H1 (cell line): ENCODE results near the gene JPT2. TPM values are rescaled to one million over a fixed set of nuclear protein-coding genes. Genes with fewer than 3 reads are reported as not detected.

Source experiments
- CTCF ChIA-PET: fragments of 300-600 bp; sonication (Branson Sonifier 250); formaldehyde crosslinking; loops from one replicate; lab custom pipeline; 2021; ENCODE audit not compliant: partially characterized antibody; lab: Charles Lee
- POLR2A ChIA-PET: fragments of 300-600 bp; sonication (Branson Sonifier 250); formaldehyde crosslinking; loops from one replicate; lab custom pipeline; 2021; ENCODE audit warnings: inconsistent platforms; ENCODE audit not compliant: partially characterized antibody; lab: Charles Lee
- DNase-seq, 2 experiments: peaks; one replicate each; pipeline versions ENCODE4 v3.0.0 to v3.0.0-alpha.2; 2010 to 2022; ENCODE audit warnings: low spot score in 2 of 2, low read depth in 1 of 2, mixed read lengths in 1 of 2
- FAIRE-seq: peaks from 2 replicates; lab custom pipeline; 2011; peaks lifted over from hg19 to GRCh38; lab: Jason Lieb, UNC
- H2AFZ ChIP-seq: 2 replicates; pipeline ENCODE4 v1.8.1; 2012; ENCODE audit warnings: low read length, inconsistent platforms
- H2AK5ac ChIP-seq: 2 replicates; pipeline ENCODE4 v1.6.1; 2013; ENCODE audit warnings: low read depth, low read length
- H2BK120ac ChIP-seq: replicated peaks from 2 replicates; pipeline ENCODE3; 2013; ENCODE audit warnings: low read depth, low read length, inconsistent platforms
- H2BK12ac ChIP-seq: 2 replicates; pipeline ENCODE4 v1.6.1; 2013; ENCODE audit warnings: low read depth, low read length
- H2BK15ac ChIP-seq: 2 replicates; pipeline ENCODE4 v1.6.1; 2013; ENCODE audit warnings: low read length
- H2BK20ac ChIP-seq: 2 replicates; pipeline ENCODE4 v1.6.1; 2013; ENCODE audit warnings: low read length
- H2BK5ac ChIP-seq: 2 replicates; pipeline ENCODE4 v1.6.1; 2013; ENCODE audit warnings: low read depth, low read length
- H3K14ac ChIP-seq: 2 replicates; pipeline ENCODE4 v1.6.1; 2013; ENCODE audit warnings: inconsistent platforms; ENCODE audit not compliant: insufficient read length
- H3K18ac ChIP-seq: 2 replicates; pipeline ENCODE4 v1.6.1; 2013; ENCODE audit warnings: low read length; ENCODE audit errors: extremely low read depth
- H3K23ac ChIP-seq: 2 replicates; pipeline ENCODE4 v1.6.1; 2013; ENCODE audit warnings: inconsistent platforms; ENCODE audit not compliant: insufficient read length
- H3K23me2 ChIP-seq: 2 replicates; pipeline ENCODE4 v1.6.1; 2013; ENCODE audit warnings: low read depth, low read length
- H3K27ac ChIP-seq: 2 replicates; pipeline ENCODE4 v1.6.1; 2011; ENCODE audit warnings: low read depth, low read length, inconsistent platforms
- H3K27me3 ChIP-seq, 4 experiments: replicated peaks in 1 of 4; 1 replicate in 1 of 4; 2 replicates in 3 of 4; pipeline versions ENCODE4 v1.6.1 to v1.8.1; 2011 to 2013; ENCODE audit warnings: low read length in 3 of 4, mild to moderate bottlenecking in 3 of 4, inconsistent platforms in 2 of 4, mixed read lengths in 2 of 4, moderate library complexity in 1 of 4; ENCODE audit not compliant: control insufficient read depth in 3 of 4, insufficient read depth in 3 of 4; ENCODE audit errors: extremely low read depth in 1 of 4
- H3K36me3 ChIP-seq, 4 experiments: 2 replicates each; pipeline versions ENCODE4 v1.6.1 to v1.8.1; 2011 to 2013; ENCODE audit warnings: mild to moderate bottlenecking in 4 of 4, low read length in 3 of 4, moderate library complexity in 2 of 4, control low read depth in 1 of 4, inconsistent platforms in 1 of 4; ENCODE audit not compliant: insufficient read depth in 4 of 4, control insufficient read depth in 2 of 4
- H3K4ac ChIP-seq: replicated peaks from 2 replicates; pipeline ENCODE3; 2013; ENCODE audit warnings: low read length, low read depth, mixed read lengths, inconsistent platforms; ENCODE audit not compliant: insufficient read length
- H3K4me1 ChIP-seq, 4 experiments: replicated peaks in 1 of 4; 1 replicate in 1 of 4; 2 replicates in 3 of 4; pipeline versions ENCODE4 v1.6.1 to v1.8.1; 2011 to 2013; ENCODE audit warnings: low read length in 3 of 4, inconsistent platforms in 2 of 4, mixed read lengths in 1 of 4; ENCODE audit not compliant: insufficient read depth in 4 of 4, control insufficient read depth in 3 of 4
- H3K4me2 ChIP-seq, 2 experiments: 2 replicates each; pipeline versions ENCODE4 v1.6.1 to v1.8.1; 2011 to 2013; ENCODE audit warnings: low read depth in 2 of 2, low read length in 2 of 2, control low read depth in 1 of 2, inconsistent platforms in 1 of 2, mild to moderate bottlenecking in 1 of 2; ENCODE audit not compliant: insufficient read depth in 1 of 2
- H3K4me3 ChIP-seq, 4 experiments: fragments of 200-600, 300-600 bp in 1 of 4; sonication (generic), shearing (Covaris generic), sonication (Bioruptor Twin) in 1 of 4; 2 replicates each; pipeline versions ENCODE4 v1.5.1 to v1.8.1; 2011 to 2016; ENCODE audit warnings: low read length in 4 of 4, low read depth in 3 of 4, control low read depth in 2 of 4, inconsistent platforms in 2 of 4, mild to moderate bottlenecking in 2 of 4, mixed read lengths in 1 of 4, moderate library complexity in 1 of 4; ENCODE audit not compliant: insufficient read depth in 2 of 4; ENCODE audit errors: extremely low read depth in 1 of 4
- H3K56ac ChIP-seq: replicated peaks from 2 replicates; pipeline ENCODE3; 2013; ENCODE audit warnings: low read depth, mild to moderate bottlenecking, mixed read lengths, low read length, inconsistent platforms; ENCODE audit not compliant: insufficient read length
- H3K79me1 ChIP-seq: 2 replicates; pipeline ENCODE4 v1.6.1; 2013; ENCODE audit warnings: low read depth, low read length, control low read depth
- H3K79me2 ChIP-seq, 2 experiments: 2 replicates each; pipeline versions ENCODE4 v1.6.1 to v1.8.1; 2012 to 2013; ENCODE audit warnings: low read length in 2 of 2, mild to moderate bottlenecking in 2 of 2, inconsistent platforms in 1 of 2; ENCODE audit not compliant: insufficient read depth in 2 of 2, control insufficient read depth in 1 of 2
- H3K9ac ChIP-seq, 4 experiments: replicated peaks in 1 of 4; 1 replicate in 1 of 4; 2 replicates in 3 of 4; pipeline versions ENCODE4 v1.6.1 to v1.8.1; 2011 to 2013; ENCODE audit warnings: low read depth in 3 of 4, low read length in 3 of 4, control low read depth in 2 of 4, mild to moderate bottlenecking in 2 of 4, moderate library complexity in 2 of 4, inconsistent platforms in 1 of 4; ENCODE audit errors: extremely low read depth in 1 of 4
- H3K9me3 ChIP-seq, 2 experiments: 2 replicates each; pipeline versions ENCODE4 v1.6.1 to v1.8.1; 2012 to 2013; ENCODE audit warnings: mild to moderate bottlenecking in 2 of 2, moderate library complexity in 2 of 2, control low read depth in 1 of 2, inconsistent platforms in 1 of 2, low read depth in 1 of 2, low read length in 1 of 2, mixed read lengths in 1 of 2; ENCODE audit not compliant: insufficient read depth in 2 of 2
- H4K20me1 ChIP-seq, 2 experiments: replicated peaks in 1 of 2; 2 replicates each; pipeline versions ENCODE3 to v1.8.1; 2011 to 2013; ENCODE audit warnings: inconsistent platforms in 2 of 2, low read length in 2 of 2, mild to moderate bottlenecking in 1 of 2; ENCODE audit not compliant: insufficient read depth in 2 of 2, control insufficient read depth in 1 of 2
- H4K5ac ChIP-seq: 2 replicates; pipeline ENCODE4 v1.6.1; 2013; ENCODE audit warnings: low read length, low read depth, mixed read lengths, inconsistent platforms; ENCODE audit not compliant: insufficient read length
- H4K8ac ChIP-seq: 2 replicates; pipeline ENCODE4 v1.8.0; 2013; ENCODE audit warnings: mild to moderate bottlenecking, moderate library complexity, low read length, inconsistent platforms; ENCODE audit not compliant: insufficient read depth; ENCODE audit errors: extremely low read depth
- H4K91ac ChIP-seq: replicated peaks from 2 replicates; pipeline ENCODE3; 2013; ENCODE audit warnings: low read length, mixed read lengths, inconsistent platforms; ENCODE audit not compliant: insufficient read length
- CBX8 ChIP-seq: fragments of 300-800, 300-1000 bp; sonication (generic); IDR thresholded peaks from 2 replicates; pipeline ENCODE4 v1.7.1; 2016; ENCODE audit warnings: low read depth, low read length, borderline replicate concordance
- HDAC2 ChIP-seq, 2 experiments: fragments of 300-600 bp in 1 of 2; sonication (generic) in 1 of 2; IDR thresholded peaks; 2 replicates each; pipeline ENCODE4 v1.6.1; 2011 to 2012; ENCODE audit warnings: low read depth in 2 of 2, low read length in 2 of 2, mild to moderate bottlenecking in 2 of 2, moderate library complexity in 2 of 2, borderline replicate concordance in 1 of 2, inconsistent platforms in 1 of 2
- JUND ChIP-seq: IDR thresholded peaks from 2 replicates; pipeline ENCODE4 v1.6.1; 2011; ENCODE audit warnings: mild to moderate bottlenecking, improper control_type of control experiment, low read length
- KDM4A ChIP-seq: IDR thresholded peaks from one replicate; pipeline ENCODE4 v1.7.1; 2012; ENCODE audit warnings: low read depth, mild to moderate bottlenecking, moderate library complexity, low read length, inconsistent platforms; ENCODE audit not compliant: severe bottlenecking
- MAFK ChIP-seq: IDR thresholded peaks from 2 replicates; pipeline ENCODE4 v1.6.1; 2012; ENCODE audit warnings: low read depth, mild to moderate bottlenecking, improper control_type of control experiment, low read length
- NANOG ChIP-seq: IDR thresholded peaks from 2 replicates; pipeline ENCODE4 v1.6.1; 2011; ENCODE audit warnings: low read length, low read depth, mild to moderate bottlenecking, inconsistent platforms; ENCODE audit not compliant: insufficient read depth, poor library complexity, severe bottlenecking
- PHF8 ChIP-seq: fragments of 200-600 bp; sonication (generic); conservative IDR thresholded peaks from 2 replicates; pipeline ENCODE4 v1.7.1; 2012; ENCODE audit warnings: low read depth, mild to moderate bottlenecking, inconsistent platforms, low read length, moderate library complexity
- SAP30 ChIP-seq: fragments of 300-600 bp; sonication (generic); IDR thresholded peaks from 2 replicates; pipeline ENCODE4 v1.7.1; 2012; ENCODE audit warnings: low read length, moderate library complexity, mild to moderate bottlenecking, inconsistent platforms; ENCODE audit not compliant: insufficient read depth, insufficient replicate concordance
- SRF ChIP-seq: IDR thresholded peaks from 2 replicates; pipeline ENCODE4 v1.6.1; 2011; ENCODE audit warnings: mild to moderate bottlenecking, low read depth, low read length, moderate library complexity
- TCF12 ChIP-seq: IDR thresholded peaks from 2 replicates; pipeline ENCODE4 v1.6.1; 2011; ENCODE audit warnings: low read depth, mild to moderate bottlenecking, low read length
- WGBS, 2 experiments: shearing (Covaris generic) in 1 of 2; methylation state at CpG; one replicate each; pipeline versions ENCODE4 v1.1.6 to v1.1.7; 2013 to 2015; ENCODE audit warnings: low lambda C conversion rate in 2 of 2, mixed read lengths in 2 of 2, inconsistent platforms in 1 of 2, low coverage in 1 of 2, missing lambda C conversion rate in 1 of 2; ENCODE audit not compliant: insufficient replicate concordance in 2 of 2, insufficient coverage in 1 of 2, insufficient read length in 1 of 2; ENCODE audit errors: extremely low coverage in 1 of 2, missing lambda C conversion rate in 1 of 2; 5-methylcytosine and 5-hydroxymethylcytosine counted together
- polyA plus RNA-seq, 7 experiments: library from polyadenylated mRNA; depleted of rRNA in 3 of 7; stranded (reverse) in 5 of 7; unstranded in 2 of 7; fragments of >200 nt in 5 of 7; fragments of 200-250 nt in 2 of 7; gene quantifications; 1 replicate in 5 of 7; 2 replicates in 1 of 7; 4 replicates in 1 of 7; pipeline versions ENCODE4 v1.2.1 to v1.2.3, GENCODE V29; 2011 to 2013; ENCODE audit warnings: missing spikeins in 2 of 7, mixed read lengths in 2 of 7
- total RNA-seq: library from RNA; stranded (reverse); fragmentation: NEBNext Ultra II Directional; extraction: Animal tissue kit (Norgen Biotek cat#: 25700); gene quantifications from 2 replicates; pipeline ENCODE4 v1.2.1, GENCODE V29; 2021
- TF ChIP-seq, protein P1 (sequence below): IDR thresholded peaks from 2 replicates; pipeline ENCODE4 v1.6.1; 2012; ENCODE audit warnings: inconsistent platforms

The JPT2 gene
- total and polyA plus RNA-seq, 2 of the 8 experiments (the other 6 are each of a cell fraction or from before 2014, with no cell fraction given) = 67.6 to 197 TPM

DNA sequence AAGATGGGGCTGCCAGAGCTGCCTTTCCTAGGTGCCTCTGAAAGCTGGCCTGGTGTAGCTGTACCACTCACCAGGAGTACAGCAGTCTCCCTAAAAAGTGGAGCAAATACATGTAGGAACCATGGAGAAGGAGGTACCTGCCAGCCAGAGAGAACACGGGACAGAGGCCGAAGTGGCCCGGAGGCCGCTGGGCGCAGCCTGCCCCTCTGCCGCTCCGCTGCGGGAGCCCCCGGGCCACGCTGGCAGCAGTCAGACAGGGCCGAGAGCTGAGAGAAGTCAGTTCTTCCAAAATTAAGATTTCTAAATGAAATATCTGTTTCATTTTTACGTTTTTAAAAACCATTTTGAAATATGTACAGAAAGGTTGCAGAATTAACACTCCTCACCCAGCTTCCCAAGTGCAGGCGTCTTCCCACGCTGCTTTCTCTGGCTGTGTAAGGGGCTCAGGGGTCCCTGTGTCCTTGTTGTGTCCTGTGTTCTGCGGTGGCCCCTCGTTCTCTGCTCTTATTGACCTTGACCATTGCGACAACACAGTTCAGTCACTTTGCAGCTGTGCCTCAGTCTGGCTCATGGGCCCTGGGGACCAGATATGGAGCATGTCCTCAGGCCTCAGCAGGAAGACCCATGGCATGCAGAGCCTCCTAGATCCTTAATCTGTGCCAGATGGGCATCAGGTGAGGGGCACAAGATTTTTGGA is 32.9 kb downstream of the JPT2 start:
- H3K4me1 ChIP-seq = peaks cover 11 to 30% (median 16%) of the 10 kb centered on the region in 4 experiments
- peaks cover 22% of the 10 kb centered on the region for H3K79me1 ChIP-seq
- no peak overlapping the region for H3K9ac ChIP-seq
- H3K4ac ChIP-seq = no peak overlapping the region
- H2BK20ac ChIP-seq = no peak overlapping the region
- H2AFZ ChIP-seq = no peak overlapping the region
- WGBS, 2 experiments = 92% methylated on average over 17 of the region's 17 CpGs; no CpG with 5 or more reads in 1 of the 2 experiments
- no peak overlapping the region for H3K4me2 ChIP-seq
- H3K9me3 ChIP-seq = no peaks in the 10 kb centered on the region
- H4K20me1 ChIP-seq = peaks cover 17 to 34% of the 10 kb centered on the region in 2 experiments
- peaks cover 3 to 68% of the 10 kb centered on the region in 2 experiments for H3K79me2 ChIP-seq
- no peak for FAIRE-seq
- no peaks in the 10 kb centered on the region; a peak in 1 of 8 replicates for H3K36me3 ChIP-seq
- no peak overlapping the region for H3K27ac ChIP-seq
- no peak overlapping the region for H4K5ac ChIP-seq
- no peak overlapping the region for H4K91ac ChIP-seq
- ChIA-PET CTCF (interaction anchor here (1.0 kb wide), 1 partner anchor 9 kb away, joined by 3 read pairs; no protein-coding TSS in a partner anchor), POLR2A (interaction anchor here (0.7 to 1.2 kb wide), 3 partner anchors 20 to 99 kb away, joined by 3 read pairs; partner anchors contain the start of gene IFT140)
- H3K18ac ChIP-seq = no peak overlapping the region
- H3K14ac ChIP-seq = no peak overlapping the region
- no peak overlapping the region for H3K56ac ChIP-seq
- no peak overlapping the region for H2BK5ac ChIP-seq
- no peak overlapping the region for H4K8ac ChIP-seq
- H3K23me2 ChIP-seq = peaks cover 8% of the 10 kb centered on the region
- H2BK12ac ChIP-seq = no peak overlapping the region
- no peak overlapping the region for H2BK15ac ChIP-seq
- no peak overlapping the region for H3K4me3 ChIP-seq
- H2AK5ac ChIP-seq = no peak overlapping the region
- no peak overlapping the region for H2BK120ac ChIP-seq
- no peak overlapping the region for H3K23ac ChIP-seq
- H3K27me3 ChIP-seq = no peaks in the 10 kb centered on the region
- DNase-seq = no peak
- TF ChIP-seq MAFK (no peak), CBX8 (no peak), NANOG (no peak), HDAC2 (IDR thresholded peaks at IDR 0.05; ENCODE audit: borderline replicate concordance in 1 of 2, low read depth in 2 of 2, low read length in 2 of 2) (no peak), PHF8 (no peak), SAP30 (no peak), JUND (no peak), TCF12 (no peak), SRF (no peak), KDM4A (no peak)
- TF ChIP-seq, protein P1, sequence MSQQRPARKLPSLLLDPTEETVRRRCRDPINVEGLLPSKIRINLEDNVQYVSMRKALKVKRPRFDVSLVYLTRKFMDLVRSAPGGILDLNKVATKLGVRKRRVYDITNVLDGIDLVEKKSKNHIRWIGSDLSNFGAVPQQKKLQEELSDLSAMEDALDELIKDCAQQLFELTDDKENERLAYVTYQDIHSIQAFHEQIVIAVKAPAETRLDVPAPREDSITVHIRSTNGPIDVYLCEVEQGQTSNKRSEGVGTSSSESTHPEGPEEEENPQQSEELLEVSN = no peak
